C4-2B (cell line): Measurements from ENCODE around the gene LIPC.

Experiments
- CTCF ChIP-seq: fragments of 450-650 bp; conservative IDR thresholded peaks from 2 replicates; pipeline ENCODE4 v1.5.1; 2017; ENCODE audit warnings: mild to moderate bottlenecking
- ZFX ChIP-seq: fragments of 450-650 bp; IDR thresholded peaks from 2 replicates; pipeline ENCODE4 v1.6.1; 2017

DNA sequence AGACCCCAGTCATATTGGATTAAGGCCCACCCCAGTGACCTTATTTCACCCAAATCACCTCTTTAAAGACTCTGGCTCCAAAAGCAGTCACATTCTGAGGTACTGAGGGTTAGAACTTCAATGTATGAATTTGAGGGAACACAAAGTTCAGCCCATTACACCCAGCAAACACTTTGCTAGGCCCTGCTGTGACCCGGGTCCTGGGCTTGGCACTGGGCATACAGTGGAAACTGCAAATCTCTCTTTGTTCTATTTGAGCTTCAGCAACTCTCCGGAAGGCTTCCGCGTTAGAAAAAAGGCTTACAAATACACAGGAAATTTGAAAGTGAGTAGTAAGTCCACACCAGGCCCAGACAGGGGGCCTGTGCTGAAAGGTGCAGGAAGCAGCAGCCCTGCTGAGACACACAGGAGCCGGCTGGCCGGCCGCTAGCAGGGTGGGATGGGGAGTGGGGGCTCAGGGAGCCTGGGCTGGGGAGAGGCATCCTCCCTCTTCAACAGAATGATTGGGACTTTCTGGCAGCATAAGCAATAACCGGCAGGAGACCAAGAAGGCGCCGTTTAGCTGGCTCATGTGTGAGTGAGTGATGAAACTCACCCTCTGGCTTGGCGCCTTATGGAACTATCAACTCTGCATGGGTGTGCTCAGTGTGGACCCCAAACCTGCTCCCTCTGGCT is 13.0 kb downstream of the LIPC start:
- TF ChIP-seq CTCF (no peak), ZFX (no peak)
